ENCODE results near the gene SLC7A7.

- TF ChIP-seq POLR2A (IDR thresholded peaks at IDR 0.05; ENCODE audit: insufficient read depth in 1 of 2, low read depth in 2 of 2, low read length in 2 of 2), result no peak
- TF ChIP-seq BCL6 (CRISPR knock-in tag; IDR thresholded peaks at IDR 0.05), result no peak
- TF ChIP-seq ZHX2 (IDR thresholded peaks at IDR 0.05; ENCODE audit: low read depth), result no peak
- no peak for TF ChIP-seq ZHX2 (CRISPR knock-in tag; IDR thresholded peaks at IDR 0.05; ENCODE audit: borderline replicate concordance)
- TF ChIP-seq PAF1 (CRISPR knock-in tag; IDR thresholded peaks at IDR 0.05), result no peak
- no peak for TF ChIP-seq JUND (CRISPR knock-in tag; IDR thresholded peaks at IDR 0.05)
- no peak for TF ChIP-seq ZNF407 (CRISPR knock-in tag; IDR thresholded peaks at IDR 0.05; ENCODE audit: not compliant biosample characterization)
- no peak for TF ChIP-seq ZNF766 (CRISPR knock-in tag; IDR thresholded peaks at IDR 0.05; ENCODE audit: borderline replicate concordance)
- TF ChIP-seq CTCF (CRISPR knock-in tag; IDR thresholded peaks at IDR 0.05), result no peak
- no peak for TF ChIP-seq ZNF33A (CRISPR knock-in tag; IDR thresholded peaks at IDR 0.05; ENCODE audit: borderline replicate concordance)
- no peak for TF ChIP-seq ZNF263 (CRISPR knock-in tag; IDR thresholded peaks at IDR 0.05)
These were observed 32.6 kb upstream of the SLC7A7 start for GRCh38 chr14:22847661-22848341.

Measured in HepG2 (cell line).